OCI-LY3 (cell line): ENCODE measurements around the gene MPZL1.

Source experiments
- EZH2phosphoT487 ChIP-seq: fragments of 200-600 bp; shearing (Covaris generic); IDR thresholded peaks from 2 replicates; pipeline ENCODE4 v1.6.1; 2018; ENCODE audit warnings: antibody characterized with exemption, mixed run types, low read depth
- TF ChIP-seq, protein P1 (sequence below): fragments of 200-600, 300-600 bp; sonication (generic); IDR thresholded peaks from 2 replicates; pipeline ENCODE4 v1.5.1; 2014; ENCODE audit warnings: antibody characterized with exemption, low read length, low read depth

DNA sequence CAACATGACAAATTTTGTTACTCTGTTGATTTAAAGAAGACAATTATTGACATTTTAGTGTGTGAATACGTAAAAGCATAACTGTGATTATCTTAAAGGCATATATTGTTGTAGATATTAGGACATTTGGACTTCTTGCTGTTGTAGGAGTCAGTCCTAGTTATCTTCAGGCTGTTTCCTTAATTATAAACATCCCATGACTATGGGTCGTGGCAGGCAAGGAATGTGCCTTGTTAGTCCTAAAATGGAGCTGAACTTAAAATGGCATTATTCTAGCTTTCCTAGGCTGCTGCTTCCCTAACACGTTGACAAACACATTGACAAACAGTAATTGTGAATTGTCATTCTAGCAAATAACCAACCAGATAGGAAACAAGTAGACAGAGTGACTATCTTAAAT is 4.4 kb upstream of the MPZL1 start:
- TF ChIP-seq EZH2phosphoT487: no peak
- TF ChIP-seq, protein P1, sequence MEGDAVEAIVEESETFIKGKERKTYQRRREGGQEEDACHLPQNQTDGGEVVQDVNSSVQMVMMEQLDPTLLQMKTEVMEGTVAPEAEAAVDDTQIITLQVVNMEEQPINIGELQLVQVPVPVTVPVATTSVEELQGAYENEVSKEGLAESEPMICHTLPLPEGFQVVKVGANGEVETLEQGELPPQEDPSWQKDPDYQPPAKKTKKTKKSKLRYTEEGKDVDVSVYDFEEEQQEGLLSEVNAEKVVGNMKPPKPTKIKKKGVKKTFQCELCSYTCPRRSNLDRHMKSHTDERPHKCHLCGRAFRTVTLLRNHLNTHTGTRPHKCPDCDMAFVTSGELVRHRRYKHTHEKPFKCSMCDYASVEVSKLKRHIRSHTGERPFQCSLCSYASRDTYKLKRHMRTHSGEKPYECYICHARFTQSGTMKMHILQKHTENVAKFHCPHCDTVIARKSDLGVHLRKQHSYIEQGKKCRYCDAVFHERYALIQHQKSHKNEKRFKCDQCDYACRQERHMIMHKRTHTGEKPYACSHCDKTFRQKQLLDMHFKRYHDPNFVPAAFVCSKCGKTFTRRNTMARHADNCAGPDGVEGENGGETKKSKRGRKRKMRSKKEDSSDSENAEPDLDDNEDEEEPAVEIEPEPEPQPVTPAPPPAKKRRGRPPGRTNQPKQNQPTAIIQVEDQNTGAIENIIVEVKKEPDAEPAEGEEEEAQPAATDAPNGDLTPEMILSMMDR: no peak
